HepG2 (cell line): ENCODE measurements around the gene SERTAD1. TPM values are rescaled to one million over a fixed set of nuclear protein-coding genes. Genes with fewer than 3 reads are reported as not detected.

ENCODE experiments used
- ATAC-seq: fragments of 200-7000 bp; cut with Tn5 transposase; 3 replicates; pipeline ENCODE4 v1.9.1; 2020; ENCODE audit warnings: mild to moderate bottlenecking, moderate library complexity
- BruUV-seq: library from RNA; stranded (reverse); fragments of 400-500 nt; replicated peaks from 2 replicates; lab custom pipeline; 2021; lab: Mats Ljungman, UMichigan
- CTCF ChIA-PET: fragments of 300-600 bp; formaldehyde crosslinking; extraction: SDS; loops from one replicate; lab custom pipeline; 2021; ENCODE audit warnings: low total read pairs, inconsistent platforms, low intra/inter-chr PET ratio; lab: Yijun Ruan, JAX
- POLR2A ChIA-PET: fragments of 350-600 bp; sonication (Branson Sonifier 250); formaldehyde crosslinking; loops from one replicate; lab custom pipeline; 2020; ENCODE audit warnings: antibody characterized with exemption, inconsistent platforms; lab: Yijun Ruan, JAX
- DNase-seq: peaks from one replicate; pipeline ENCODE4 v3.0.0-alpha.2; 2015; ENCODE audit warnings: low spot score
- FAIRE-seq: peaks from 3 replicates; lab custom pipeline; 2011; peaks lifted over from hg19 to GRCh38; lab: Jason Lieb, UNC
- H2AFZ ChIP-seq: one replicate; pipeline ENCODE4 v1.6.1; 2011; ENCODE audit warnings: low read length, inconsistent platforms
- H3K27ac ChIP-seq: fragments of 300-600 bp; 3 replicates; pipeline ENCODE4 v1.8.0; 2011; ENCODE audit warnings: mixed run types, mild to moderate bottlenecking, mixed read lengths, low read length, inconsistent platforms; ENCODE audit not compliant: insufficient read depth; ENCODE audit errors: extremely low read length
- H3K27me3 ChIP-seq, 2 experiments: fragments of 200-600 bp in 1 of 2; 2 replicates in 1 of 2; 3 replicates in 1 of 2; pipeline versions ENCODE4 v1.6.0 to v1.8.0; 2011; ENCODE audit warnings: low read length in 2 of 2, mild to moderate bottlenecking in 2 of 2, moderate library complexity in 2 of 2, inconsistent platforms in 1 of 2; ENCODE audit not compliant: insufficient read depth in 2 of 2, control insufficient read depth in 1 of 2
- H3K36me3 ChIP-seq, 2 experiments: fragments of 200-600 bp in 1 of 2; replicated peaks in 1 of 2; 2 replicates in 1 of 2; 3 replicates in 1 of 2; pipeline versions ENCODE4 v1.5.1 to v1.8.0; 2011; ENCODE audit warnings: low read length in 2 of 2, inconsistent platforms in 1 of 2; ENCODE audit not compliant: insufficient read depth in 2 of 2, control insufficient read depth in 1 of 2
- H3K4me1 ChIP-seq: 2 replicates; pipeline ENCODE4 v1.5.1; 2012; ENCODE audit warnings: low read length, inconsistent platforms; ENCODE audit not compliant: insufficient read depth
- H3K4me2 ChIP-seq: 2 replicates; pipeline ENCODE4 v1.6.0; 2011; ENCODE audit warnings: low read depth, low read length, inconsistent platforms
- H3K4me3 ChIP-seq, 3 experiments: fragments of 200-600 bp in 1 of 3; sonication (generic), shearing (Covaris generic) in 1 of 3; replicated peaks in 1 of 3; 2 replicates each; pipeline ENCODE4 v1.5.1; 2011 to 2016; ENCODE audit warnings: low read length in 3 of 3, inconsistent platforms in 2 of 3, low read depth in 2 of 3, mild to moderate bottlenecking in 2 of 3, control low read depth in 1 of 3, mixed read lengths in 1 of 3; ENCODE audit not compliant: insufficient read depth in 1 of 3
- H3K79me2 ChIP-seq: one replicate; pipeline ENCODE4 v1.6.1; 2011; ENCODE audit warnings: low read length, inconsistent platforms; ENCODE audit not compliant: insufficient read depth
- H3K9ac ChIP-seq: 2 replicates; pipeline ENCODE4 v1.6.0; 2011; ENCODE audit warnings: mild to moderate bottlenecking, low read depth, low read length, inconsistent platforms; ENCODE audit not compliant: insufficient read depth
- H3K9me3 ChIP-seq: 2 replicates; pipeline ENCODE4 v1.5.1; 2012; ENCODE audit warnings: mild to moderate bottlenecking, low read length
- H4K20me1 ChIP-seq: 2 replicates; pipeline ENCODE4 v1.6.0; 2011; ENCODE audit warnings: inconsistent platforms, mild to moderate bottlenecking, low read length, moderate library complexity; ENCODE audit not compliant: insufficient read depth
- ATF7 ChIP-seq, 2 experiments: fragments of 450-650 bp in 1 of 2; sonication (generic) in 1 of 2; formaldehyde crosslinking in 1 of 2; IDR thresholded peaks; 2 replicates each; pipeline versions ENCODE4 v1.4.0 to v1.6.1; 2016 to 2020; ENCODE audit warnings: antibody characterized with exemption in 1 of 2, mild to moderate bottlenecking in 1 of 2, missing genetic modification reagents in 1 of 2
- CREM ChIP-seq, 2 experiments: sonication (generic) in 1 of 2; formaldehyde crosslinking in 1 of 2; IDR thresholded peaks; 2 replicates each; pipeline versions ENCODE4 v1.4.0 to v1.6.1; 2016 to 2020; ENCODE audit warnings: antibody characterized with exemption in 1 of 2, mild to moderate bottlenecking in 1 of 2, missing genetic modification reagents in 1 of 2
- HDAC2 ChIP-seq: sonication (generic); formaldehyde crosslinking; IDR thresholded peaks from 2 replicates; pipeline ENCODE4 v1.4.0; 2020; ENCODE audit warnings: missing genetic modification reagents
- KDM5A ChIP-seq: fragments of 200-600 bp; sonication (generic); IDR thresholded peaks from 2 replicates; pipeline ENCODE4 v1.7.0; 2018; ENCODE audit warnings: antibody characterized with exemption, mild to moderate bottlenecking, low read length, borderline replicate concordance
- RFX5 ChIP-seq: IDR thresholded peaks from 2 replicates; pipeline ENCODE4 v1.6.1; 2011; ENCODE audit warnings: low read depth, low read length, improper control_type of control experiment
- SAP130 ChIP-seq: IDR thresholded peaks from 2 replicates; pipeline ENCODE4 v1.6.1; 2016; ENCODE audit warnings: low read depth
- SPEN ChIP-seq: sonication (generic); formaldehyde crosslinking; IDR thresholded peaks from 2 replicates; pipeline ENCODE4 v1.5.1; 2020; ENCODE audit warnings: low read depth, mild to moderate bottlenecking, missing genetic modification reagents
- SSRP1 ChIP-seq: IDR thresholded peaks from 2 replicates; pipeline ENCODE4 v1.6.1; 2016; ENCODE audit warnings: control low read depth
- ZIK1 ChIP-seq: sonication (generic); formaldehyde crosslinking; IDR thresholded peaks from 2 replicates; pipeline ENCODE4 v1.5.0; 2020; ENCODE audit warnings: mild to moderate bottlenecking, low read depth, missing genetic modification reagents, borderline replicate concordance
- ZNF12 ChIP-seq: sonication (generic); formaldehyde crosslinking; IDR thresholded peaks from 2 replicates; pipeline ENCODE4 v1.5.0; 2020; ENCODE audit warnings: missing genetic modification reagents
- ZNF296 ChIP-seq: sonication (generic); formaldehyde crosslinking; conservative IDR thresholded peaks from 2 replicates; pipeline ENCODE4 v1.5.0; 2020; ENCODE audit warnings: mild to moderate bottlenecking, missing genetic modification reagents
- ZNF3 ChIP-seq: IDR thresholded peaks from 2 replicates; pipeline ENCODE4 v1.7.0; 2017; ENCODE audit warnings: inconsistent platforms
- ZNF335 ChIP-seq: sonication (generic); formaldehyde crosslinking; IDR thresholded peaks from 2 replicates; pipeline ENCODE4 v1.4.0; 2020; ENCODE audit warnings: missing genetic modification reagents
- ZNF713 ChIP-seq: sonication (generic); formaldehyde crosslinking; IDR thresholded peaks from 2 replicates; pipeline ENCODE4 v1.4.0; 2020; ENCODE audit warnings: mild to moderate bottlenecking, missing genetic modification reagents
- ZNF747 ChIP-seq: sonication (generic); formaldehyde crosslinking; IDR thresholded peaks from 2 replicates; pipeline ENCODE4 v1.8.1; 2023; ENCODE audit warnings: missing genetic modification reagents, mild to moderate bottlenecking, borderline replicate concordance
- ZSCAN25 ChIP-seq: sonication (generic); formaldehyde crosslinking; IDR thresholded peaks from 2 replicates; pipeline ENCODE4 v1.8.0; 2022; ENCODE audit warnings: mild to moderate bottlenecking, missing genetic modification reagents
- WGBS: methylation state at CpG from one replicate; pipeline ENCODE4 v1.1.6; 2017; ENCODE audit warnings: low lambda C conversion rate; 5-methylcytosine and 5-hydroxymethylcytosine counted together
- in situ Hi-C: cut with HindIII; loops from 2 replicates; pipeline ENCODE4 v1.10.0; 2017; ENCODE audit warnings: low pct_unique_long_range_greater_than_20kb; ENCODE audit not compliant: extremely low pct_ligation_motif_present
- intact Hi-C: fragments of 100-400 bp; cut with micrococcal nuclease; formaldehyde crosslinking; loops from one replicate; pipeline ENCODE4 v1.10.0; 2022; ENCODE audit not compliant: unreplicated experiment
- polyA plus RNA-seq, 8 experiments: library from polyadenylated mRNA; depleted of rRNA in 3 of 8; stranded (reverse) in 7 of 8; unstranded in 1 of 8; fragments of >200 nt; fragmentation: Illumina TruSeq in 4 of 8; extraction: Trizol in 4 of 8; gene quantifications; 2 replicates each; pipeline versions ENCODE4 v1.2.1 to v1.2.3, GENCODE V29; 2011 to 2016; ENCODE audit warnings: low read depth in 4 of 8, missing spikeins in 1 of 8, mixed read lengths in 1 of 8; ENCODE audit not compliant: insufficient read depth in 1 of 8
- total RNA-seq, 5 experiments: library from RNA; depleted of rRNA; stranded (reverse); fragments of >200 nt; fragmentation: Illumina TruSeq; extraction: Trizol; gene quantifications; 2 replicates each; pipeline ENCODE4 v1.2.3, GENCODE V29; 2016; ENCODE audit warnings: low read depth in 1 of 5
- TF ChIP-seq, protein P1 (sequence below): sonication (generic); formaldehyde crosslinking; IDR thresholded peaks from 2 replicates; pipeline ENCODE4 v1.9.0; 2021; ENCODE audit warnings: missing genetic modification reagents, borderline replicate concordance
- TF ChIP-seq, protein P2 (sequence below): sonication (generic); formaldehyde crosslinking; IDR thresholded peaks from 2 replicates; pipeline ENCODE4 v1.8.0; 2022; ENCODE audit warnings: missing genetic modification reagents, mild to moderate bottlenecking, borderline replicate concordance

The SERTAD1 gene
- total and polyA plus RNA-seq, 2 of the 13 experiments (the other 11 are each of a cell fraction or from before 2014, with no cell fraction given): 4.3 to 4.5 TPM

DNA sequence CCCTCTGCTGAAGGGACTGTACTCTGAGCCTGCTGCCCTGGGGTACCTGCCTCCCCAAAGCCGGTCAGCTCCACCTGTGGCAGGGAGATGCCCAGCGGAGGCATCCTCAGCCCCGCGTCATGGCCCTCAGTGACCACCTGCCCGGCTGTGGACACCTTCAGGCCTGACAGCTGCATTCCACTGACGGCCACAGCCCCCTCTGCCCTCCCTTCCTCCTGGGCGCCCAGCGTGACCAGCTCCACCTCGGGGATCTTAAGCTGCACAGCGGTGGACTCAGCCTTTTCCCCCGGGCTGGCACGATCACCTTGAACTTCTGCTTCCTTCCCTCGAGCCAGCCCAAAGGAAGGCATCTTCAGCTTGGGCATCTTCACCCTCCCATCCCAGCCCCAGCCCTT, 31.0 kb downstream of the SERTAD1 start:
- CTCF ChIA-PET: no interaction called here
- in situ Hi-C loops: no loop called here
- Histone ChIP-seq H3K79me2 (no peaks in the 10 kb centered on the region), H3K4me2 (no peak overlapping the region), H3K9me3 (no peaks in the 10 kb centered on the region), H4K20me1 (no peaks in the 10 kb centered on the region), H3K27ac (no peak overlapping the region), H3K36me3 (no peaks in the 10 kb centered on the region), H3K27me3 (peaks cover 10 to 35% of the 10 kb centered on the region in 2 experiments; a peak in 4 of 5 replicates), H3K4me1 (peaks cover 6% of the 10 kb centered on the region), H3K9ac (no peak overlapping the region), H2AFZ (no peak overlapping the region), H3K4me3 (no peak overlapping the region)
- ATAC-seq: no peak
- TF ChIP-seq KDM5A (no peak), SSRP1 (CRISPR knock-in tag) (no peak), SAP130 (CRISPR knock-in tag) (no peak), ZNF12 (CRISPR knock-in tag) (no peak), ZNF3 (CRISPR knock-in tag) (no peak), ZNF335 (CRISPR knock-in tag) (no peak), ZNF747 (no peak), RFX5 (no peak), CREM (IDR thresholded peaks at IDR 0.05) (no peak), CREM (CRISPR knock-in tag; IDR thresholded peaks at IDR 0.05) (no peak), SPEN (no peak), ATF7 (IDR thresholded peaks at IDR 0.05) (no peak), ATF7 (CRISPR knock-in tag; IDR thresholded peaks at IDR 0.05) (no peak), ZNF296 (CRISPR knock-in tag) (no peak), HDAC2 (CRISPR knock-in tag) (no peak), ZNF713 (CRISPR knock-in tag) (no peak), ZIK1 (CRISPR knock-in tag) (no peak), ZSCAN25 (CRISPR knock-in tag) (no peak)
- TF ChIP-seq, protein P1, sequence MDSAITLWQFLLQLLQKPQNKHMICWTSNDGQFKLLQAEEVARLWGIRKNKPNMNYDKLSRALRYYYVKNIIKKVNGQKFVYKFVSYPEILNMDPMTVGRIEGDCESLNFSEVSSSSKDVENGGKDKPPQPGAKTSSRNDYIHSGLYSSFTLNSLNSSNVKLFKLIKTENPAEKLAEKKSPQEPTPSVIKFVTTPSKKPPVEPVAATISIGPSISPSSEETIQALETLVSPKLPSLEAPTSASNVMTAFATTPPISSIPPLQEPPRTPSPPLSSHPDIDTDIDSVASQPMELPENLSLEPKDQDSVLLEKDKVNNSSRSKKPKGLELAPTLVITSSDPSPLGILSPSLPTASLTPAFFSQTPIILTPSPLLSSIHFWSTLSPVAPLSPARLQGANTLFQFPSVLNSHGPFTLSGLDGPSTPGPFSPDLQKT (CRISPR knock-in tag): no peak
- TF ChIP-seq, protein P2, sequence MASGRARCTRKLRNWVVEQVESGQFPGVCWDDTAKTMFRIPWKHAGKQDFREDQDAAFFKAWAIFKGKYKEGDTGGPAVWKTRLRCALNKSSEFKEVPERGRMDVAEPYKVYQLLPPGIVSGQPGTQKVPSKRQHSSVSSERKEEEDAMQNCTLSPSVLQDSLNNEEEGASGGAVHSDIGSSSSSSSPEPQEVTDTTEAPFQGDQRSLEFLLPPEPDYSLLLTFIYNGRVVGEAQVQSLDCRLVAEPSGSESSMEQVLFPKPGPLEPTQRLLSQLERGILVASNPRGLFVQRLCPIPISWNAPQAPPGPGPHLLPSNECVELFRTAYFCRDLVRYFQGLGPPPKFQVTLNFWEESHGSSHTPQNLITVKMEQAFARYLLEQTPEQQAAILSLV (CRISPR knock-in tag): no peak
- FAIRE-seq: no peak
- 3% methylated on average over 3 of the region's 13 CpGs for WGBS
- no peak for DNase-seq
- intact Hi-C loops: loop anchor here (5.0 kb wide), 1 partner anchor 88 kb away; no protein-coding TSS in a partner anchor
- POLR2A ChIA-PET: interaction anchor here (1.5 kb wide), 1 partner anchor 9 kb away, joined by 3 read pairs; no protein-coding TSS in a partner anchor
- no TSS peak for BruUV-seq
